ENCODE measurements around the gene CLSTN2.

CLSTN2 gene

DNA sequence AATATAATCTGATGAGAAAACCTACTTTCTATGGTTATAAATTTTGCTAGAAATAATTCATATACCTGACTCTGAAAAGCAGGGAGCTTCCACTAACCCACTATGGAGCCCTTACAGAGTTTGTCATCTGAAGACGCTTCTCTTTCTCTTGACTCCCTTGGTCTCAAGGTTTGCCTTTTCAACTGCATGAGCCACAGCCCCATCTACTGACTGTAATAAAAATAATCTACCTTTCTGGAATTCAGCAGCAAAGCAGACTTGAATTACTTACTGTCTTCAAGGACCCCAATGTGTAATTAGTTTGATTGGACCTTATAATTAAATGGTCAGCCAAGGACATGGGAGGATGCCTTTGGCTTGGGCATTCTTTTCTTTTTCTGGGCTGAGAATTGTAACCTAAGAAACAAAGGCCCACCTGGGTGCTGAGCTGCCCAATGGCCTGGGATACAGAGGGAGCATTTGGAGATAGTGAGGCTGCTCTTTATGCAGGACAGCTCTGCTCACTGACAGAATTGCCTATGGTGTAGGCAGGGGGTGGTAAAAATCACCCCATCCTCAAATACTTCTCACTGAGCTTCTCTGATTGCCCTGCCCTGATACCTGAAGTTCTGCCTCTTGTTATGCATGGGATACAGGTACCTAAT, 564.3 kb downstream of the CLSTN2 start:
- TF ChIP-seq, protein P1, sequence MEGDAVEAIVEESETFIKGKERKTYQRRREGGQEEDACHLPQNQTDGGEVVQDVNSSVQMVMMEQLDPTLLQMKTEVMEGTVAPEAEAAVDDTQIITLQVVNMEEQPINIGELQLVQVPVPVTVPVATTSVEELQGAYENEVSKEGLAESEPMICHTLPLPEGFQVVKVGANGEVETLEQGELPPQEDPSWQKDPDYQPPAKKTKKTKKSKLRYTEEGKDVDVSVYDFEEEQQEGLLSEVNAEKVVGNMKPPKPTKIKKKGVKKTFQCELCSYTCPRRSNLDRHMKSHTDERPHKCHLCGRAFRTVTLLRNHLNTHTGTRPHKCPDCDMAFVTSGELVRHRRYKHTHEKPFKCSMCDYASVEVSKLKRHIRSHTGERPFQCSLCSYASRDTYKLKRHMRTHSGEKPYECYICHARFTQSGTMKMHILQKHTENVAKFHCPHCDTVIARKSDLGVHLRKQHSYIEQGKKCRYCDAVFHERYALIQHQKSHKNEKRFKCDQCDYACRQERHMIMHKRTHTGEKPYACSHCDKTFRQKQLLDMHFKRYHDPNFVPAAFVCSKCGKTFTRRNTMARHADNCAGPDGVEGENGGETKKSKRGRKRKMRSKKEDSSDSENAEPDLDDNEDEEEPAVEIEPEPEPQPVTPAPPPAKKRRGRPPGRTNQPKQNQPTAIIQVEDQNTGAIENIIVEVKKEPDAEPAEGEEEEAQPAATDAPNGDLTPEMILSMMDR (conservative IDR thresholded peaks at IDR 0.05; ENCODE audit: low read depth, low read length), result no peak
- Histone ChIP-seq H3K27me3 (ENCODE audit: insufficient read depth, low read depth) (no peaks in the 10 kb centered on the region), H2AFZ (ENCODE audit: low read depth) (no peak overlapping the region), H3K9ac (no peak overlapping the region), H3K4me2 (no peak overlapping the region), H3K36me3 (ENCODE audit: insufficient read depth) (no peaks in the 10 kb centered on the region), H4K20me1 (ENCODE audit: insufficient read depth) (no peaks in the 10 kb centered on the region), H3K27ac (no peak overlapping the region), H3K4me3 (IDR thresholded peaks at IDR 0.05; ENCODE audit: insufficient read depth, low read depth, low read length) (no peak overlapping the region), H3K79me2 (ENCODE audit: insufficient read depth, low read depth) (no peaks in the 10 kb centered on the region), H3K4me1 (ENCODE audit: low read depth, poor library complexity, severe bottlenecking) (no peaks in the 10 kb centered on the region)

DNA sequence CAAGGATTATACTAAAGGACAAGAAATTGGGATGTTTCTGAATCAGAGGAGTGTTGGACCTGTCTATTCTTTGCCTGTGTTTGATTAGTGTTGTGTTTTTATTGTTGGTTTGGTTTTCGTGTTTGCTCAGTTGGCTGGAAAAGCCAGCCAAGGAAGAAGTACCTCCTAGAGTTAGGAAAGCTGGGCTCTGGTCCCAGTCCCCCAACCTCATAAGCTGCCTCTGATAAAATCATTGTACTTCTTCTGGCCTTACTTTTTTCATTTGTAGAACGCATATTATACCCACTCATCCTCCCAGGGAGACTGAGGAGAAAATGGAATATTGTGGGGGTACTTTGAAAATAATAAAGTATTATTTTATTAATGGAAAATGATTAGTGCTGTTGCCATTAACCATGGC, 565.5 kb downstream of the CLSTN2 start:
- Histone ChIP-seq H3K4me2 (no peak overlapping the region), H2AFZ (ENCODE audit: low read depth) (no peak overlapping the region), H3K4me3 (IDR thresholded peaks at IDR 0.05; ENCODE audit: insufficient read depth, low read depth, low read length) (no peak overlapping the region), H3K4me1 (ENCODE audit: low read depth, poor library complexity, severe bottlenecking) (peaks cover 9% of the 10 kb centered on the region), H3K27me3 (ENCODE audit: insufficient read depth, low read depth) (no peaks in the 10 kb centered on the region), H3K79me2 (ENCODE audit: insufficient read depth, low read depth) (no peaks in the 10 kb centered on the region), H3K36me3 (ENCODE audit: insufficient read depth) (no peaks in the 10 kb centered on the region), H3K27ac (no peak overlapping the region), H4K20me1 (ENCODE audit: insufficient read depth) (no peaks in the 10 kb centered on the region), H3K9ac (no peak overlapping the region)
- TF ChIP-seq, protein P1 (conservative IDR thresholded peaks at IDR 0.05; ENCODE audit: low read depth, low read length), result no peak

DNA sequence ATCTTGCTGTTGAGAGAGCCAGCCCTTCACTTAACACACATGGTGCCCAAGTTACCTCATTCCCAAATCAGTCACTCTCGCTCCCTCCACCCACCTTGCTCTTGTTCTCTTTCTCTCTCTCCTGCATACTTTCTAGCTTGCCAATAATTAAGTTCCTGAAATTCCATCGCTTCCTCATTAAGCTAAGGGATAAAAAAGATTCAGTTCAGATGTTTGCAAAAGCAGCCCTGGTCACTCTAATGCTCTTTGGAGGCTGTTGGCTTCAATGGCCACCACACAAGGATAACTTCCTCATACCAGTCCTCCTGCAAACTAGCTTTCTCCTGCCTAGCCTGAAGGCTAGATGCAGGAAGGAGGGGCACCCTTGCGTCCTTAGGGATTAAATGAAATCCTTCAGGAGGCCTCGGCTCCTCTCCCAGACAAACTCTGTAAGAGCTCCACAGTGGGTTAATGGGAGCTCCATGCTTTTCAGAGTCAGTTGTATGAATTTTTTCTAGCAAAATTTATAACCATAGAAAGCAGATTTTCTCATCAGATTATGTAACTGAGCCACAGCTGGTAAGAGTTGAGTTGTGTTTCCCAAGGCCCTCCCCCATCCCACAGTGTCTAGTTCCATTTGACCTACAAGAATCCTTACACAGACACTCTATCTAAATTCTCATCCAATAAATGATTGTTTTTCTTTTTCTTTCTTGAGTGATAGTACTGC, 566.2 kb downstream of the CLSTN2 start:
- TF ChIP-seq, protein P1 (conservative IDR thresholded peaks at IDR 0.05; ENCODE audit: low read depth, low read length), result no peak
- no peaks in the 10 kb centered on the region for H4K20me1 ChIP-seq (ENCODE audit: insufficient read depth)
- no peaks in the 10 kb centered on the region for H3K27me3 ChIP-seq (ENCODE audit: insufficient read depth, low read depth)
- peaks cover 14% of the 10 kb centered on the region for H3K4me1 ChIP-seq (ENCODE audit: low read depth, poor library complexity, severe bottlenecking)
- H3K27ac ChIP-seq, result no peak overlapping the region
- H3K36me3 ChIP-seq (ENCODE audit: insufficient read depth), result no peaks in the 10 kb centered on the region
- no peak overlapping the region for H3K4me2 ChIP-seq
- H3K4me3 ChIP-seq (IDR thresholded peaks at IDR 0.05; ENCODE audit: insufficient read depth, low read depth, low read length), result no peak overlapping the region
- no peaks in the 10 kb centered on the region for H3K79me2 ChIP-seq (ENCODE audit: insufficient read depth, low read depth)
- H2AFZ ChIP-seq (ENCODE audit: low read depth), result no peak overlapping the region
- H3K9ac ChIP-seq, result no peak overlapping the region

DNA sequence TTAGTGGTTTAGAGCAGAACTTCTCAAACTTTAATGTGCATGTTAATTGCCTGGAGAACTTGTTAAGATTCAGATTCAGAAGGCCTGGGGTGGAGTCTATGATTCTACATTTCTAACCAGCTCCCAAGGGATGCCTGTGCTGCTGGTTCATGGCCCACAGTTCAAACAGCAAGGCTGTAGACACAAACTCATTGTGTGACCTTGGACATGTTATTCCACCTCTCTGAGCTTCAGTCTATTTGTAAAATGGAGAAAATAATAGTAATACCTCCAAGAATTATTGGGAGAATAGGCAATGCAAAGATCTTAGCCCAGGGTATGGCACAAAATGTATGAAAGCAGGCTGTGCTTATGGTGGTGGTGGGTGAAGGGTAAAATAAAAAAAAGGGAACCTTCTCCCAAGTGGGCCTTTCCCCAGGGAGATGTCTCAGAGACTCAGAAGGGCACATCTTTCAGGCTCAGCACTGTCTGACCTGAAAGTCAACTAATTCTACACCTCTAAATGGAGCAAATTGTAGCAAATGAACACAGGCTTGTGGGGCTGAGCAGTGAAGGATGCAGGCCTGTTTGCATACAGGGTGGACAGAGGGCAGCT, 566.9 kb downstream of the CLSTN2 start:
- Histone ChIP-seq H3K4me2 (no peak overlapping the region), H3K9ac (no peak overlapping the region)

More for the DNA sequence above, 566.9 kb downstream of the CLSTN2 start:
- Histone ChIP-seq H3K79me2 (ENCODE audit: insufficient read depth, low read depth) (no peaks in the 10 kb centered on the region), H2AFZ (ENCODE audit: low read depth) (no peak overlapping the region), H3K4me1 (ENCODE audit: low read depth, poor library complexity, severe bottlenecking) (peaks cover 14% of the 10 kb centered on the region), H4K20me1 (ENCODE audit: insufficient read depth) (no peaks in the 10 kb centered on the region), H3K27ac (no peak overlapping the region), H3K4me3 (IDR thresholded peaks at IDR 0.05; ENCODE audit: insufficient read depth, low read depth, low read length) (no peak overlapping the region), H3K27me3 (ENCODE audit: insufficient read depth, low read depth) (no peaks in the 10 kb centered on the region), H3K36me3 (ENCODE audit: insufficient read depth) (no peaks in the 10 kb centered on the region)
- TF ChIP-seq, protein P1 (conservative IDR thresholded peaks at IDR 0.05; ENCODE audit: low read depth, low read length), result no peak
